HG03520 (cell line): ENCODE results near the gene MUL1.
"Not testable (repeated sequence)": the region's sequence is repeated elsewhere in the genome, so short reads cannot be mapped to it uniquely, and the experiment has no call there.

Source experiments
- ATAC-seq: cut with Tn5 transposase; IDR thresholded peaks from one replicate; pipeline ENCODE4 v1.9.1; 2021; ENCODE audit warnings: mild to moderate bottlenecking, moderate library complexity; ENCODE audit not compliant: unreplicated experiment

Gene MUL1

GRCh38 chr1:20507564-20508410 is at the start of gene MUL1:
MUL1 (minus strand) TSS chr1:20508151; CDS start chr1:20508024, 127 bp downstream.
- peak; percentile 87 for ATAC-seq

DNA sequence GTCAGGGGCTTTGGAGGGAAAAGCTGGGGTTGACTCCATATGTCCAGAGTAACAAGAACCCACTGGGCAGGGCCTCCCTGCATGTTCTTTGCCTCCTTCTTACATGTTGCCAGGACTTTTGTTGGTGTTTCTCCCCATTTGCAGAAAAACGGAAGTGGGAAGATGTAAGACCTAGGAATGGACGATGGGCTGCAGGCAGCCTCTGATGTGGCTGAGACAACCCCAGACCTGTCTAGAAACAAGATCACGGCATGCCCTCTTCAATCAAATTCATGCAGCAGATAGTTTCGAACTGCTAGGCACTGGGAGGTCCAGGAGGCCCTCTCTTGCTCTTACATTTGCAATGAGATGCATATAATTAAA is 47.8 kb upstream of the MUL1 start:
- ATAC-seq = no peak

- ATAC-seq = no peak
These were observed 47.2 kb upstream of the MUL1 start for GRCh38 chr1:20555025-20555757.

- ATAC-seq = no peak
These were observed 44.9 kb upstream of the MUL1 start for GRCh38 chr1:20552728-20553445.

DNA sequence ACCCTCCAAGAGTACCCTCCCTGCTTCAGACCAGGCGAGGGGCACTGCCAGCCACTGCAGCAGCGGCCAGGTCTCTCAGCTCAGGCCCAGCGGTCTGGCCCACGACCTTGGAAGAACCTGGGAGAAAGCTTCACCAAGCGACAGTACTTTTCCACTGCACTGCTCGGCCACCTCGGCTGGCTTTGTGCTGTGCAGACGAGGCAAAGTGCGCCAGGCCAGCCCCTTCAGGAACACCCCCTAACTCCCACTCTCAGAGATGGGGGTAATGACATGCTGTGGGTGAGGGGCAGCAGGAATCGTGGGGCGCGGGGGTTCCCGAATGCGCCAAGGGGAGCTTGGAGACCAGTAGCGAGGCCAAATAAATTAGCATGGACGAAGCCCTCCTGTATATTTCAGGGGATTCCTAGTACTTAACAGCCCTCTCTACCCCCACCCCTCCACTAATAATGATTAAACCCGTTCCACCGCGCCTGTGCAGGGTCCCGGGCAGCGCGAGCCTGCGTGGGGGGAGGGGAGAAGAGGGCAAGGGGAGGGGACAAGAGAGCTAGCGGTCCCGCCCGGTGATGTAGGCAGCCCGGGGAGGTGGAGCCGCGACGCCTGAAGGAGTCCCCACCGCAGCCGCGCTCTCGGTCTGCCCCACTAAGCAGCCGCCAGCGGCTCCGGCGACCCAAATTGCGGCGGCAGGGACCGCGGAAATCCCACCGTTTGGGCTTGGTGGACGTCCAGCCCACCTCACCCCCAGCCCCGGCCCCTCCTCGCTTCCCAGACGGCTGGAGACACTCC is 44.2 kb upstream of the MUL1 start, which contains the start of gene FAM43B:
Gene FAM43B (plus strand): TSS at position 629 of the 783 bp plus-strand sequence. CDS start 401 bp downstream, outside the sequence.
- no peak for ATAC-seq

GRCh38 chr1:20551161-20551560 is 43.2 kb upstream of the MUL1 start:
- no peak for ATAC-seq

DNA sequence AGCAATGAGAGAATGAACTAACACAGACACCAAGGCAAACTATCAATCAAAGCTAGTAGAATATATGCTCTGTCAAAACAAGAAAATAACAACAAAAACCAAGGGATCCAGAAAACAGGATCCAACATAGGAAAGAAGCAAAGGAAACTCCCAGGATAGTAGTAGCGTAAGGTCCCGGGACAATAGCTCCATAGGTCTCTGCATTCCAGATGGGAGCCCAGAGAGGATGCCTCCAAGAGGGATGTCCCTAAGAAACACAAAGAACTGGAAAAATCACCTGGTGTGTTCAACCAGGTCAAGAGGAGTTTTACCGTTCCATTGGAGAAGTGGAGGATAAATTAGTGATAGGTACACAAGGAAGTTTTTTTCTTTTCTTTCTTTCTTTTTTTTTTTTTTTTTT is 38.7 kb upstream of the MUL1 start:
- no peak for ATAC-seq

- ATAC-seq = no peak
These were observed 32.3 kb upstream of the MUL1 start for GRCh38 chr1:20540281-20540680.

DNA sequence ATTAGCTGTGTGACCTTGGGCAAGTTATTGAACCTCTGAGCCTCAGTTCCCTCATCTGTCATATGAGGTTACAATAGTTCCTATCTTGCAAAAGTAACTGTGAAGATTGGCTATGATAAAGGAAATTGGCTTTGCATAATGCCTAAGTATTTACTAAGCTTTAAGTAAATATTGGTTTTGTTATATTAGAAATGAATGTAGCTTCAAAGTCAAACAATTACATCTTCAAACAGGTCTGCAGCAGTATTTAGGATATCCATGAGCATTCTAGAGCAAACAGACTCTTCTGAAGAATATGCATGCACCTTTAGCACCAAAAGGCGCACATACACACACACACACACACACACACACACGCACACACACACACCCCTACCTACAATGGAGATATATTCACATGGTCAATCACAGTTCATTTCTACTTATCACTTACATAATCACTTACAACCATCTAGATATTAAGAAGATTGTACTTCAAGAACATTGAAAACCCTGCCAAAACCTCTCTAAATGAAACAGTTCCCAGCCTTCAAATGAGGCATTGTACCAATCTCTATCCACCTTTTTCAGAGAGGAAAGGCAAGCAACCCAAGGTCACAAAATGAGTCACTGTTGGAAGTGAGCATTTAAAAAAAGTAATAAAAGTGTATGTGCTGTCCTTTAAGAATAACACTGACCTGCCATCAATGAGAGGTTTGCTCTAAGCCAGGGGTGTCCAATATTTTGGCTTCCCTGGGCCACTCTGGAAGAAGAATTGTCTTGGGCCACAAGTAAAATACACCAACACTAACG is 31.0 kb upstream of the MUL1 start:
- ATAC-seq = no peak

- ATAC-seq = no peak
These were observed 30.3 kb upstream of the MUL1 start for GRCh38 chr1:20538227-20538626.

DNA sequence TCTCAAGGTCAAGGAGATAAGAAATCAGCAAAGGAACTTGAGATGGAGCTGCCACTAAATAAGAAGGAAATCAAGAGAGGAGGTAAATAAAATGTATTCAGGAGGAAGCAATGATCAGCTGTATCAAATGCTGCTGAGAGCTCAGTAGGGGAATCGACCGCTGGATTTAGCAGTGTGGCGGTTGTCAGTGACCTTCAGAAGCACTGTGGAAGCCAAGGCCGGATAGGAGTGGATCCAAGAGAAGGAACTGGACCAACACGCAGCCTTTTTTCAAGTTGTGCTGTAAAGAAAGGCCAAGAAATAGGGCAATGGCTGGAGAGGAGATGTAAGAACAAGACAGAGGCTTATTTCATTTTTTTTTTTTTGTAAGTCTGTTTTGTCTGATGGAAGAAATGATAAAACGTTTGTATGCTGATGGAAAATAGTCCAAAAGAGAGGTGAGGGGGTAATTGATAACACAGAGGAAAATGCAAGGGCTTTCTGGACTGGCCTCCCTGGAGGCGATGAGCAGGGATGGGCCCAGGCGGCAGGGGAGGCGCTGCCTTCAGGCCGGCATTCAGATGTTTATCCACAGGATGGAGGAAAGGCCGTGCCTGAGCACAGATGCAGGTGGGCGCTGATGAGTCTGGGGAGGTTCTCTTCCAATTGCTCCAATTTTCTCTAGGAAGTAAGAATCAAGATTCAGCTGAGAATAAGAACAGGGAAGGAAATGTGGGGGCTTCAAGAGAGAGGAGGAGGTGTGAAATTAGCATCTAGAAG is 26.9 kb upstream of the MUL1 start:
- no peak for ATAC-seq

- no peak for ATAC-seq
These were observed 25.7 kb upstream of the MUL1 start for GRCh38 chr1:20533635-20534034.

- no peak for ATAC-seq
These were observed 22.9 kb upstream of the MUL1 start for GRCh38 chr1:20530901-20531300.

DNA sequence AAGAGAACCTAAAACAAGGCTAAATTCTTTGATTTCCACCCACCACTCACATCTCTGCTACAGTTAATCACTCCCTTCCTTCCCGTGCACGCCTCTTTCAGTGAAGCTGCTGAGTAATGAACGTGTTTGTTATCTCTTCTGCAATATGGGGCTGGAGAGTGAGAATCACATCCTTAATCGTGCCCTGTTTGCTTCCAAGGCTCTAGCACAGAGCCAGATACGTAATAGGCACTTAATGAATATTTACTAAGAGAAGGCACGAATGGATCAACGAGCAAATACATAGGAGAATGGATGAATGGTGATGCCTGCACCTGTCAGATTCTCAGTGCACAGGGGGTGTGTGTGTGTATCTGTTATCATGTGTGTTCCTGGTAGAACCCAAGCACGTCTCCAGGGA is 22.4 kb upstream of the MUL1 start:
- no peak for ATAC-seq

DNA sequence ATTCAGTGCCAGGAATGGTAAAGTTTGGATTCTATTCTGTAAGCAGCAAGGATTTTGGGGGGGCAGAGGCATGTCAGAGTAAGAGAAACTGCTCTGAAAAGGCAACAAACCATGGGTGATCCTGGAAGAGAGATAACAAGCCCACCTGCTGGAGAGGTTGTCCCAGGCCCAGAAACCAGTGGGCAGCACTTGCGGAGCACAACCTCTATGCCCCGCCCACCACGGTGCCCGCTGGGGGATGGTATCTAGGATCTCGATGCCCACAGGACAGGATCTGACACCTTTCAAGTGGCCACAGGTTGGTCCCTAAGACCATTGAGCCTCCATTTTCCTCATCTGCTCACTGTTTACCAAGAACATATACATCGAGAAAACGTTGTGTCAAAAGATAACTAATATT is 20.3 kb upstream of the MUL1 start:
- ATAC-seq = no peak

DNA sequence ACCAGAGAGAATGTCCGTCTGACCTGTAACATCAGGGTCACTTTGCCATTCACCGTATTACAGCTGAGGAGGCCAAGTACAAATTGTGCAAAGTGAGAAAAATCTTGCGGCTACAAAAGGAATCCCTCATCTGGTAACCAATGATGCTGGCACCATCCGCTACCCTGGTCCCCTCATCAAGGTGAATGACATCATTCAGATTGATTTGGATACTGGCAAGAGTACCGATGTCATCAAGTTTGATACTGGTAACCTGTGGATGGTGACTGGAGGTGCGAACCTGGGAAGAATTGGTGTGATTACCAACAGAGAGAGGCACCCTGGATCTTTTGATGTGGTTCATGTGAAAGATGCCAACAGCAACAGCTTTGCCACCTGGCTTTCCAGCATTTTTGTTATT is 18.3 kb upstream of the MUL1 start:
- ATAC-seq = no peak

GRCh38 chr1:20521960-20522861 is 14.3 kb upstream of the MUL1 start:
- ATAC-seq = no peak

DNA sequence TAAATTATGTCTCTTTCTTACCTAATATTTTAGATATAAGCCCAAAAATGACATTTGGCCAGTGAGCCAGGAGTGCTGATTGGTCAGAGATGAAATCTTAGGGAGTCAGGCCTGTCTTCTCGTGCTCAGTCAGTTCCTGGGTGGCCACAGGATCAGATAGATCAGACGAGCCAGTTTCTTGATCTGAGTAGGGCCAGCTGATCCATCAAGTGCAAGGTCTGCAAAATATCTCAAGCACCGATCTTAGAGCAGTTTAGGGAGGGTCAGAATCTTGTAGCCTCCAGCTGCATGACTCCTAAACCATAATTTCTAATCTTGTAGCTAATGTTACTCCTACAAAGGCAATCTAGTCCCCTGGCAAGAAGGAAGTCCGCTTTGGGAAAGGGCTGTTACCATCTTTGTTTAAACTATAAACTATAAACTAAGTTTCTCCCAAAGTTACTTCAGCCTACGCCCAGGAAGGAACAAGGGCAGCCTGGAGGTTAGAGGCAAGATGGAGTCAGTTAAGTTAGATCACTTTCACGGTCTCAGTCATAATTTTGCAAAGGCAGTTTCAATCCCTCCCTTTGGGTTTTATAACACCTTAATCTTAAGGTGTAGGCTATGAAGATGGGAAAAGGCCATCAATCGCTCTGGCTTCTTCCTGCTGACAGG is 11.8 kb upstream of the MUL1 start:
- not testable (repeated sequence) for ATAC-seq
